ENCODE results near the gene SLC16A8. TPM values are rescaled to one million over a fixed set of nuclear protein-coding genes. Genes with fewer than 3 reads are reported as not detected.

Gene SLC16A8
- total RNA-seq, 1 donor from 2014 or later, result not detected

DNA sequence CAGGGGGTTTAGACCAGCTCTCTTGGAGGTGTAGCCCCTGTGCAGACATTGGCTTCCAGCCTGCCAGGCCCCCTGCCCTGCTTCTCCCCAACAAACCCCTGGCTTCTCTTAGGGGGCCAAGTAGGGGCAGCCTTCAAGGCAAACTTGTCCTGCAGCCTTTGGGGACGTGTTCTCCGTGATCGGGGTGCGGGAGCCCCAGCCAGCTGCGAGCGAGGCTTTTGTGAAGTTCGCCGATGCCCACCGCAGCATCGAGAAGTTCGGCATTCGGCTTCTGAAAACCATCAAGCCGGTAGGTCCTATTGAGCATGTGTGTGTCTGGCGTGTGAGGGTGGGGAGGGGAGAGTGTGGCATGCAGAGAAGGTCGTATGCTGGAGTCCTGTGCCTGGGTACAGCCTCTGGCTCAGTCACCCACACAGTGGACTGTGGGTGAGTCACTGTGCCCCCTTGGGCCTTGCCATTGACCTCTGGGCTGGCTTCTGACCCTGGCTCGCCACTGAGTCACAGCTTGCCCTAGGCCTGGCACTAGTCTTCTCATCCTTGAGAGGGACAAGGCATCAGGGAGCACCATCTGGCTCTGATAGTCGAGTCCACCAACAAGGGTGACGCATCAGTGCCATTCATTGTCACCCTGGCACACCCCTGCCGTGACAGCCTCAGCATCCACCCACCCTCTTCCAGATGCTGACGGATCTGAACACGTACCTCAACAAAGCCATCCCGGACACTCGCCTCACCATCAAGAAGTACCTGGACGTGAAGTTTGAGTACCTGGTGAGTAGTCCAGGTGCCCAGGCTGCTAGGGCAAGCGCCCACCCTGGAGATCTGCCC is 11.4 kb downstream of the SLC16A8 start:
- Mint-ChIP-seq H3K9me3 (ENCODE audit: unreplicated experiment) (peaks cover 5% of the 10 kb centered on the region), H3K27me3 (ENCODE audit: unreplicated experiment) (peaks cover 11% of the 10 kb centered on the region), H3K4me3 (ENCODE audit: unreplicated experiment) (no peak overlapping the region), H3K36me3 (ENCODE audit: unreplicated experiment) (no peaks in the 10 kb centered on the region), H3K4me1 (ENCODE audit: low read depth, unreplicated experiment) (peaks cover 24% of the 10 kb centered on the region), H3K27ac (ENCODE audit: unreplicated experiment) (no peak overlapping the region)
- DNase-seq, result no peak
- TF ChIP-seq, protein P1, sequence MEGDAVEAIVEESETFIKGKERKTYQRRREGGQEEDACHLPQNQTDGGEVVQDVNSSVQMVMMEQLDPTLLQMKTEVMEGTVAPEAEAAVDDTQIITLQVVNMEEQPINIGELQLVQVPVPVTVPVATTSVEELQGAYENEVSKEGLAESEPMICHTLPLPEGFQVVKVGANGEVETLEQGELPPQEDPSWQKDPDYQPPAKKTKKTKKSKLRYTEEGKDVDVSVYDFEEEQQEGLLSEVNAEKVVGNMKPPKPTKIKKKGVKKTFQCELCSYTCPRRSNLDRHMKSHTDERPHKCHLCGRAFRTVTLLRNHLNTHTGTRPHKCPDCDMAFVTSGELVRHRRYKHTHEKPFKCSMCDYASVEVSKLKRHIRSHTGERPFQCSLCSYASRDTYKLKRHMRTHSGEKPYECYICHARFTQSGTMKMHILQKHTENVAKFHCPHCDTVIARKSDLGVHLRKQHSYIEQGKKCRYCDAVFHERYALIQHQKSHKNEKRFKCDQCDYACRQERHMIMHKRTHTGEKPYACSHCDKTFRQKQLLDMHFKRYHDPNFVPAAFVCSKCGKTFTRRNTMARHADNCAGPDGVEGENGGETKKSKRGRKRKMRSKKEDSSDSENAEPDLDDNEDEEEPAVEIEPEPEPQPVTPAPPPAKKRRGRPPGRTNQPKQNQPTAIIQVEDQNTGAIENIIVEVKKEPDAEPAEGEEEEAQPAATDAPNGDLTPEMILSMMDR (IDR thresholded peaks at IDR 0.05; ENCODE audit: partially characterized antibody, unreplicated experiment), result no peak

DNA sequence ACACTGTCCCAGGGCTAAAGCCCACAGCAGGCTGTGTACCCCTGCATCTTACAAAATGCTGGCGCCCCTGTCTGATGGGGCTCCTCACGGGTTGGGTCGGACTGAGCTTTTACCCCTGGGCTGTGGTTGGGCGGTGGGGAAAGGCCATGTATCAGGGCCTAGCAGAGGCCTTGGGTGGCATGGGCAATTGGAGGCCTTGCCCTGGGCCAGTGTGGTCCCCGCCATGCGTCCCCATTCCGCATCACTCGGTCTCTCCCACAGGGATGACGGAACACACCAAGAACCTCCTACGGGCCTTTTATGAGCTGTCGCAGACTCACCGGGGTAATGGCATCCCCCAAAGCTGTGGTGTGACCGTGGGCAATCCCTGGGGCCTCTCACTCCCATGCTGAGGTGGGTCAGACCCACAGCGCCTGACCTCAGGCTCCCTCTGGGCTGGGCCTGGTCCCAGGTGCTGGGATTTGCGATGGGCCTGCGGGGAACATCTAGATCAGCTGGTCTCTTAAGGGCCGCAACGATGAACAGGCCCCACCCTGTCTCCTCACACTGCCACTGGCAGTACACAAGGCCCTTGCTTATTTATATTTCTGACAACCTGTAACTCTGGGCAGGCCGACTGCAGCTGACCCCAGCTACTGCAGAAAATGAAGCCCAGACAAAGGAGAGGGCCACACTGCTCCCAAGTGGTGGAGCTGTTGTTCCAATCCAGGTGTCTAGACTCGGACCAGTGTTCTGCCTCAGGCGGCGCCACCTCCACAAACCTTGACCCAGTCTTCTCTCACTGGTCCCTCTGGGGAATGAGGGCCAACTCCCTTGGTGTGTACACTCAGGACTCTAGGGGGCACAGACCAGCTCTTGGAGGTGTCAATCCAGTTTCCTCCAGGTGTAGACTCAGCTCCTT is 12.3 kb downstream of the SLC16A8 start:
- peaks cover 8% of the 10 kb centered on the region for H3K9me3 Mint-ChIP-seq (ENCODE audit: unreplicated experiment)

DNA sequence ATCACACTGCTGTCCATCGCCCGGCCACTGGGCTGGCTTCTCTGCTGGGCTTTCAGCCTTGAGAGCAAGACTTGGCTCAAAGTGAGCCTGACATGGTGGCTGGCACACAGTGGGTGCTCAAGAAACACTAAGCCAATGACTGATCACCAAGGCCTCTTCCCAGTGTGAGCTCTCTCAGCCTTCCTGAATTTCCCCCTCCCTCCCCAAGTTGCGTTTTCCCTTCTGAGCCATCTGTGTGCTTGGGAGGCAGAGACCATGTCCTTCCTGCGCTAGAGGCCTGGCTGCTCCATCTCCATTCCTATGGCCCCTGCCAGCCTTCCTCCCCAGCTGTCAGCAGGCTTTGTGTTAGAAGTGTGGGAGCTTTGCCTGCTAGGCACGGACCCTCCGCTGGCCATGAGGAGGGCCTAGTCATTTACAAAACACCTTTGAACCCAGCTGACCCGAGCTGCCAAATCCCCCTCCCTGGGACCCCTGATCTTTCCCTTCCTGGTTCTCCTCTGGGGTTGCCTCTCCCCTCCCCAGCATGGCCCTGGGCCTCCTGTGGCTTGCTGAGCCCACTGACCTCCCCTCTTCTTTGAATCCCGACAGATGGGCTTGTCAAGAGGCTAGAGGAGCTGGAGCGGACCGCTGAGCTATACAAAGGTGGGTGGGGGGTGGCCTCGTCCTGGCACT is 13.6 kb downstream of the SLC16A8 start:
- H3K4me1 Mint-ChIP-seq (ENCODE audit: low read depth, unreplicated experiment), result peaks cover 31% of the 10 kb centered on the region
- peak overlapping the region; percentile 88 for H3K27ac Mint-ChIP-seq (ENCODE audit: unreplicated experiment)
- peaks cover 12% of the 10 kb centered on the region for H3K27me3 Mint-ChIP-seq (ENCODE audit: unreplicated experiment)
- peaks cover 8% of the 10 kb centered on the region for H3K9me3 Mint-ChIP-seq (ENCODE audit: unreplicated experiment)
- TF ChIP-seq, protein P1 (IDR thresholded peaks at IDR 0.05; ENCODE audit: partially characterized antibody, unreplicated experiment), result no peak
- H3K4me3 Mint-ChIP-seq (ENCODE audit: unreplicated experiment), result peak overlapping the region; percentile 26
- H3K36me3 Mint-ChIP-seq (ENCODE audit: unreplicated experiment), result no peaks in the 10 kb centered on the region
- no peak for DNase-seq

More for the DNA sequence above, 12.3 kb downstream of the SLC16A8 start:
- no peak for DNase-seq
- H3K4me3 Mint-ChIP-seq (ENCODE audit: unreplicated experiment), result no peak overlapping the region
- peaks cover 11% of the 10 kb centered on the region for H3K27me3 Mint-ChIP-seq (ENCODE audit: unreplicated experiment)
- H3K27ac Mint-ChIP-seq (ENCODE audit: unreplicated experiment), result peak overlapping the region; percentile 88
- H3K36me3 Mint-ChIP-seq (ENCODE audit: unreplicated experiment), result no peaks in the 10 kb centered on the region
- TF ChIP-seq, protein P1 (IDR thresholded peaks at IDR 0.05; ENCODE audit: partially characterized antibody, unreplicated experiment), result no peak
- peaks cover 29% of the 10 kb centered on the region for H3K4me1 Mint-ChIP-seq (ENCODE audit: low read depth, unreplicated experiment)

DNA sequence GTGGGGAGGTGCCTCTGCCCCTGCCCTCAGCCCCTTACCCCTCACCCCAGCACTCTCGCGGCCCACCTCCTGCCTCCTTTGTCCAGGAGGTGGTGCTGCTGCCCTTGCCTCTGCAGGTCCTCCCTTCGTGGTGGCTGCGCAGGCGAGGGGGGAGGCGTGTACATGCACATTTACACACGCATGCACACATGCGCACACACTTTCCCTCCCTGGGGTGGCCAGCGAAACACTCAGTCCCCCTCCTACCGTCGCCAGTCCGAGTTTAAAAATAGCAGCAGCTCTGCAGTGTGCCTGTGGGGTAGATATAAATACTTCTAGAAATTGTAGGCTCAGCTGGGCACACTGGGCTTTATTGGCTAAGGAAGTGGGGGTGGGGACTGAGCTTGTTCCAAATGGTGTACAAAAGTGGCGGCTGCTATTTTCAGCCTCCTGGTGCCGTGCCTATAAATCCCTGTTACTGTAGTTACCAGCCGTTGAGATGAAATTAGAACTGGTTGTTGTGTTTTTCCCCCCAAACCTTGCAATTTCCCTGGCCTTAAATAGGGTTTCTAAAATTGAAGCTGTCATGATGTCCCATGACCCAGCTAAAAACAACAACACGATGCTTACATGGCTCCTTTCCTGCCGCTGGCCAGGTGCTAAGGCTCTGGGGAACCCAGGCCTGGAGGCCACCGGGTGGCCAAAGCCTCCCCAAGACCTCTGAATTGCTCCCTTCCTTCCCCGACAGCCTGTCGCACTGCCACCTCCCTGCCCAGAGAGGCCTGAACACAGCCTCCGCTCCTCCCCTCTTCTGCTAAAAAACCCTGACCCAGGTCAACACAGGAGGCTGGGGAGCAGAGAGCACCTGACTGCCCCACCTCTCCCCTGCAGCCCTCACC is 14.4 kb downstream of the SLC16A8 start:
- Mint-ChIP-seq H3K27ac (ENCODE audit: unreplicated experiment) (peak overlapping the region; percentile 88), H3K4me3 (ENCODE audit: unreplicated experiment) (peak overlapping the region; percentile 26)

More for the DNA sequence above, 14.4 kb downstream of the SLC16A8 start:
- Mint-ChIP-seq H3K4me1 (ENCODE audit: low read depth, unreplicated experiment) (peaks cover 31% of the 10 kb centered on the region), H3K36me3 (ENCODE audit: unreplicated experiment) (no peaks in the 10 kb centered on the region), H3K9me3 (ENCODE audit: unreplicated experiment) (peaks cover 8% of the 10 kb centered on the region), H3K27me3 (ENCODE audit: unreplicated experiment) (peaks cover 12% of the 10 kb centered on the region)
- TF ChIP-seq, protein P1 (IDR thresholded peaks at IDR 0.05; ENCODE audit: partially characterized antibody, unreplicated experiment), result peak; percentile 47
- peak; percentile 81 for DNase-seq

Data from glutamatergic neuron (in vitro differentiated cells).